Neural progenitor cell (in vitro differentiated cells): ENCODE data around the gene SLC25A17. TPM values are rescaled to one million over a fixed set of nuclear protein-coding genes. Genes with fewer than 3 reads are reported as not detected.

Experiments used
- DNase-seq: peaks from one replicate; pipeline ENCODE4 v3.0.0-alpha.2; 2016; ENCODE audit warnings: low spot score
- H2AFZ ChIP-seq: fragments of 200-600 bp; sonication (generic); replicated peaks from 2 replicates; pipeline ENCODE4 v1.6.1; 2016; ENCODE audit warnings: antibody characterized with exemption
- H3F3A ChIP-seq: fragments of 200-600 bp; sonication (generic); 2 replicates; pipeline ENCODE4 v1.6.1; 2016; ENCODE audit warnings: antibody characterized with exemption, low read depth
- H3K27ac ChIP-seq: fragments of 200-600 bp; sonication (generic); 2 replicates; pipeline ENCODE4 v1.5.1; 2016; ENCODE audit warnings: mild to moderate bottlenecking
- H3K27me3 ChIP-seq: fragments of 200-600 bp; sonication (generic); 2 replicates; pipeline ENCODE4 v1.6.1; 2016; ENCODE audit warnings: mild to moderate bottlenecking, moderate library complexity
- H3K36me3 ChIP-seq: fragments of 200-600 bp; sonication (generic); 2 replicates; pipeline ENCODE4 v1.5.1; 2016
- H3K4me1 ChIP-seq: fragments of 200-600 bp; sonication (generic); 2 replicates; pipeline ENCODE4 v1.6.1; 2016; ENCODE audit warnings: mixed run types
- H3K4me2 ChIP-seq: fragments of 200-600 bp; sonication (generic); 2 replicates; pipeline ENCODE4 v1.6.1; 2016
- H3K4me3 ChIP-seq: fragments of 200-600 bp; sonication (generic); 2 replicates; pipeline ENCODE4 v1.5.1; 2016
- H3K79me2 ChIP-seq: fragments of 200-600 bp; sonication (generic); 2 replicates; pipeline ENCODE4 v1.6.1; 2016; ENCODE audit warnings: low read depth
- H3K9ac ChIP-seq: fragments of 200-600 bp; sonication (generic); 2 replicates; pipeline ENCODE4 v1.6.1; 2016
- H3K9me3 ChIP-seq: fragments of 200-600 bp; sonication (generic); 2 replicates; pipeline ENCODE4 v1.5.1; 2016; ENCODE audit warnings: low read depth
- H4K20me1 ChIP-seq: fragments of 200-600 bp; sonication (generic); 2 replicates; pipeline ENCODE4 v1.6.1; 2016; ENCODE audit warnings: low read depth
- H3K27ac Mint-ChIP-seq: 3 replicates; pipeline ENCODE4 v1.8.0; 2021; ENCODE audit warnings: mixed read lengths
- H3K27me3 Mint-ChIP-seq: 2 replicates; pipeline ENCODE4 v1.8.0; 2022; ENCODE audit warnings: low read depth, mild to moderate bottlenecking, inconsistent platforms, moderate library complexity, mixed read lengths; ENCODE audit not compliant: insufficient read depth
- H3K36me3 Mint-ChIP-seq: 3 replicates; pipeline ENCODE4 v1.8.0; 2021; ENCODE audit warnings: mixed read lengths
- H3K4me1 Mint-ChIP-seq: 3 replicates; pipeline ENCODE4 v1.8.0; 2021; ENCODE audit warnings: mixed read lengths
- H3K4me3 Mint-ChIP-seq: 3 replicates; pipeline ENCODE4 v1.8.0; 2021; ENCODE audit warnings: mild to moderate bottlenecking, moderate library complexity, mixed read lengths
- H3K9me3 Mint-ChIP-seq: 3 replicates; pipeline ENCODE4 v1.8.0; 2020; ENCODE audit warnings: mixed read lengths
- EZH2 ChIP-seq: fragments of 200-600 bp; sonication (generic); IDR thresholded peaks from 2 replicates; pipeline ENCODE4 v1.6.1; 2017; ENCODE audit warnings: antibody characterized with exemption, mild to moderate bottlenecking, moderate library complexity
- EZH2phosphoT487 ChIP-seq: fragments of 200-600 bp; sonication (generic); IDR thresholded peaks from 2 replicates; pipeline ENCODE4 v1.6.1; 2017; ENCODE audit warnings: antibody characterized with exemption
- total RNA-seq: library from RNA; depleted of rRNA; stranded (reverse); fragments of >200 nt; gene quantifications from 2 replicates; pipeline ENCODE4 v1.2.3, GENCODE V29; 2015; ENCODE audit warnings: low replicate concordance
- TF ChIP-seq, protein P1 (sequence below): fragments of 200-600 bp; sonication (generic); IDR thresholded peaks from 2 replicates; pipeline ENCODE4 v1.5.1; 2017; ENCODE audit warnings: antibody characterized with exemption, mild to moderate bottlenecking

Gene SLC25A17
- total RNA-seq, 1 donor from 2014 or later: 31.7 TPM

GRCh38 chr22:40726514-40726913 is 92.6 kb downstream of the SLC25A17 start:
- Mint-ChIP-seq H3K27ac (peak overlapping the region; percentile 70), H3K36me3 (no peaks in the 10 kb centered on the region), H3K9me3 (peaks cover 9% of the 10 kb centered on the region), H3K27me3 (peaks cover 27% of the 10 kb centered on the region), H3K4me3 (no peak overlapping the region), H3K4me1 (peaks cover 25% of the 10 kb centered on the region)
- Histone ChIP-seq H3K4me2 (no peak overlapping the region), H3K79me2 (no peaks in the 10 kb centered on the region), H3K27me3 (no peaks in the 10 kb centered on the region), H3K9me3 (no peaks in the 10 kb centered on the region), H4K20me1 (no peaks in the 10 kb centered on the region), H3K4me3 (no peak overlapping the region), H3K9ac (no peak overlapping the region), H3F3A (peaks cover 10% of the 10 kb centered on the region), H3K27ac (no peak overlapping the region), H3K4me1 (peaks cover 10% of the 10 kb centered on the region), H3K36me3 (no peaks in the 10 kb centered on the region), H2AFZ (no peak overlapping the region)
- TF ChIP-seq EZH2phosphoT487 (no peak), EZH2 (no peak)
- TF ChIP-seq, protein P1, sequence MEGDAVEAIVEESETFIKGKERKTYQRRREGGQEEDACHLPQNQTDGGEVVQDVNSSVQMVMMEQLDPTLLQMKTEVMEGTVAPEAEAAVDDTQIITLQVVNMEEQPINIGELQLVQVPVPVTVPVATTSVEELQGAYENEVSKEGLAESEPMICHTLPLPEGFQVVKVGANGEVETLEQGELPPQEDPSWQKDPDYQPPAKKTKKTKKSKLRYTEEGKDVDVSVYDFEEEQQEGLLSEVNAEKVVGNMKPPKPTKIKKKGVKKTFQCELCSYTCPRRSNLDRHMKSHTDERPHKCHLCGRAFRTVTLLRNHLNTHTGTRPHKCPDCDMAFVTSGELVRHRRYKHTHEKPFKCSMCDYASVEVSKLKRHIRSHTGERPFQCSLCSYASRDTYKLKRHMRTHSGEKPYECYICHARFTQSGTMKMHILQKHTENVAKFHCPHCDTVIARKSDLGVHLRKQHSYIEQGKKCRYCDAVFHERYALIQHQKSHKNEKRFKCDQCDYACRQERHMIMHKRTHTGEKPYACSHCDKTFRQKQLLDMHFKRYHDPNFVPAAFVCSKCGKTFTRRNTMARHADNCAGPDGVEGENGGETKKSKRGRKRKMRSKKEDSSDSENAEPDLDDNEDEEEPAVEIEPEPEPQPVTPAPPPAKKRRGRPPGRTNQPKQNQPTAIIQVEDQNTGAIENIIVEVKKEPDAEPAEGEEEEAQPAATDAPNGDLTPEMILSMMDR: no peak
- DNase-seq: no peak

DNA sequence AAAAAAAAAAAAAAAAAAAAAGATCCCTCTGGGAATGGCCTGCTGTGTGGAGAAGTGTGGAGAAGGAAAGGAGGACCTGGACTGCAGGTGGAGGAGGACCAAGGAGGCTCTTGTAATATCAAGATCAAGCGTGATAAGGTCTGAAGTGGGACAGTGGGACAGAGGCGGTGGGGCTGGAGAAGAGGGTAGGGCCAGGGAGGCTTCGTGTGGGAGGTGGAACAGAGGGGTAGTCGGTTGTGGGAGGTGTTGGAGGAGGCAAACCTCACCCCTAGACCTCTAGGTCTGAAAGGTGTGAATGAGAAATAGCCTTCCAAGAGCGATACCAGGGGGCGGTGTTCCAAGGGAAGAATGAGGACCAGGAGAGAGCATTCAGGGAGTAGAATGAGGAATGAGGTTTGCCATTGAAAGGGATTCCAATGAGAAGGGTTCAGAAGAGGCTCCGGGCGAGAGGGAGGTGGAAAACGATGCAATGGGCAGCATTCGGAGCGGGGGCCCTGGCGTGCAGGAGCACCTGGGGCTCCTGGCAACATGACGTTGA is 95.7 kb downstream of the SLC25A17 start:
- Histone ChIP-seq H3K4me2 (no peak overlapping the region), H3K27me3 (no peaks in the 10 kb centered on the region), H3K27ac (no peak overlapping the region), H4K20me1 (no peaks in the 10 kb centered on the region), H3K9ac (no peak overlapping the region), H2AFZ (no peak overlapping the region), H3K9me3 (no peaks in the 10 kb centered on the region), H3K4me3 (no peak overlapping the region), H3K4me1 (peaks cover 24% of the 10 kb centered on the region), H3K36me3 (no peaks in the 10 kb centered on the region), H3K79me2 (no peaks in the 10 kb centered on the region), H3F3A (peaks cover 24% of the 10 kb centered on the region)
- Mint-ChIP-seq H3K4me1 (peaks cover 41% of the 10 kb centered on the region), H3K27me3 (peaks cover 43% of the 10 kb centered on the region), H3K4me3 (no peak overlapping the region), H3K36me3 (no peaks in the 10 kb centered on the region), H3K9me3 (peaks cover 5% of the 10 kb centered on the region), H3K27ac (no peak overlapping the region)
- TF ChIP-seq EZH2phosphoT487 (no peak), EZH2 (no peak)
- TF ChIP-seq, protein P1: no peak
- DNase-seq: no peak

- peak; percentile 37 for DNase-seq
- H4K20me1 ChIP-seq: no peaks in the 10 kb centered on the region
- TF ChIP-seq EZH2 (no peak), EZH2phosphoT487 (no peak)
- TF ChIP-seq, protein P1: no peak
- peaks cover 15% of the 10 kb centered on the region for H3F3A ChIP-seq
- H3K9me3 ChIP-seq: no peaks in the 10 kb centered on the region
- H3K36me3 ChIP-seq: no peaks in the 10 kb centered on the region
- Mint-ChIP-seq H3K9me3 (peaks cover 5% of the 10 kb centered on the region), H3K4me1 (peaks cover 37% of the 10 kb centered on the region), H3K36me3 (no peaks in the 10 kb centered on the region), H3K27me3 (peaks cover 46% of the 10 kb centered on the region), H3K27ac (peak overlapping the region; percentile 82), H3K4me3 (peak overlapping the region; percentile 52)
- no peaks in the 10 kb centered on the region for H3K27me3 ChIP-seq
- H3K4me3 ChIP-seq: no peak overlapping the region
- H3K27ac ChIP-seq: no peak overlapping the region
- no peaks in the 10 kb centered on the region for H3K79me2 ChIP-seq
- H3K4me2 ChIP-seq: peak overlapping the region; percentile 35
- peaks cover 18% of the 10 kb centered on the region for H3K4me1 ChIP-seq
- H2AFZ ChIP-seq: no peak overlapping the region
- H3K9ac ChIP-seq: no peak overlapping the region
Measured at GRCh38 chr22:40721266-40721665, 97.9 kb downstream of the SLC25A17 start.
